GM18498 (cell line): Measurements from ENCODE around the gene HOXD13.

Source experiments
- ATAC-seq: cut with Tn5 transposase; IDR thresholded peaks from one replicate; pipeline ENCODE4 v1.9.1; 2021; ENCODE audit warnings: mild to moderate bottlenecking, moderate library complexity; ENCODE audit not compliant: unreplicated experiment

The HOXD13 gene

DNA sequence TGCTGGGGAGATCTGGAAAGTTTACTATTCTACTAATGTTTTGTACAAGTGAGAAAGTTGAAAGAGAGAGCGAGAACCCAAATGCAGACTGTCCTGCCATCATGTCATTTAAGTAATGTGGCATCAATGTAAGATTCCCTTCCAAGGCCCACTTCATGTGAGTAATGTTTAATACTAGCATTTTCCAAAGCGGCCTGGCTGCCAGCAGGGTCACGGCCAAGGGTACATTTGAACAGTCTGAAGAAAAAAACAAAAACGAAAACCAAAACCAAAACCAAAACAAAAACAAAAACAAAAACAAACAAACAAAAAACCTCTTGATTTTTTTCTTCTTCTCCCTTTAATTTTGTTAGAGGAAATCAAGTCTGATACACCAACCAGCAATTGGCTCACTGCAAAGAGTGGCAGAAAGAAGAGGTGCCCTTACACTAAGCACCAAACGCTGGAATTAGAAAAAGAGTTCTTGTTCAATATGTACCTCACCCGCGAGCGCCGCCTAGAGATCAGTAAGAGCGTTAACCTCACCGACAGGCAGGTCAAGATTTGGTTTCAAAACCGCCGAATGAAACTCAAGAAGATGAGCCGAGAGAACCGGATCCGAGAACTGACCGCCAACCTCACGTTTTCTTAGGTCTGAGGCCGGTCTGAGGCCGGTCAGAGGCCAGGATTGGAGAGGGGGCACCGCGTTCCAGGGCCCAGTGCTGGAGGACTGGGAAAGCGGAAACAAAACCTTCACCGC is 26.2 kb downstream of the HOXD13 start:
- no peak for ATAC-seq

DNA sequence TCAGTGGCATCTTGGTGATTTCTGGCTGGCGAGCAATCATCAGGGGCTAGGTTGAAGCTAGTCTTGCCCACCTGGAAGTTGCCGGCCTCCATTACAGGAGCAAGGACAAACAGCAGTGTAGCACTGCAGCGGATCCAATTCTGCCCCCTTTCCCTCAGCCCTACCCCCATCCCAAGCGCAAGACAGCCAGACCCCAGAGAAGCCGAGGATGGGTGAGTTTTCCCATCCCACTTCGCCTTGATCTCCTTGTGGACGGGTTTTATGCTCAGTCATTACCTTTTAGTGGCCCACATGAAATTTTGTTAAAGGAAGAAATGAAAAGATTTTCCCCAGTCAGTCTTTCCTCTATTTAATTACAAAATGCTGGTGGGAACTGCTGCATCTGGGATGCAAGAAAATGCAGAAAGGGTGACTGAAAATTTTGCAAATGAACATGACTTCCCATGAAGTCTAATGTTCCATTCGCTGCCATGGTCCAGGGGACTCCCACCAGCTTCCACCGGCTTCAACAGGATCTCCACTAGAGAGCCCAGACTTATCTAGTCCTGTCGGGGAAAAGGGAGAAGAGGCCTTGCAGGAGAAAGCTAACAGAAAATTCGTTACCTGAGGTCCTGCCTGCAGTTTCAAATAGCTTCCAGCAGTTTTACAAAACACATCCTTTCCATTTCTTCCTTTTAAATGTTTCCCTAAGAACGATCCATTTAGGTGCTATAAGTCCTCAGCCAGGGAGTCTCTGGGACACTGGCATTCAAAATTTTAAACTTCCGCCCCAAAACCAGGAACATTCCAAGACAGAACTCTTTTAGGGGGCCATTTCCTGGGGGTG is 28.1 kb downstream of the HOXD13 start:
- ATAC-seq: no peak

- ATAC-seq: no peak
Measured at GRCh38 chr2:176121190-176122051, 28.9 kb downstream of the HOXD13 start.

DNA sequence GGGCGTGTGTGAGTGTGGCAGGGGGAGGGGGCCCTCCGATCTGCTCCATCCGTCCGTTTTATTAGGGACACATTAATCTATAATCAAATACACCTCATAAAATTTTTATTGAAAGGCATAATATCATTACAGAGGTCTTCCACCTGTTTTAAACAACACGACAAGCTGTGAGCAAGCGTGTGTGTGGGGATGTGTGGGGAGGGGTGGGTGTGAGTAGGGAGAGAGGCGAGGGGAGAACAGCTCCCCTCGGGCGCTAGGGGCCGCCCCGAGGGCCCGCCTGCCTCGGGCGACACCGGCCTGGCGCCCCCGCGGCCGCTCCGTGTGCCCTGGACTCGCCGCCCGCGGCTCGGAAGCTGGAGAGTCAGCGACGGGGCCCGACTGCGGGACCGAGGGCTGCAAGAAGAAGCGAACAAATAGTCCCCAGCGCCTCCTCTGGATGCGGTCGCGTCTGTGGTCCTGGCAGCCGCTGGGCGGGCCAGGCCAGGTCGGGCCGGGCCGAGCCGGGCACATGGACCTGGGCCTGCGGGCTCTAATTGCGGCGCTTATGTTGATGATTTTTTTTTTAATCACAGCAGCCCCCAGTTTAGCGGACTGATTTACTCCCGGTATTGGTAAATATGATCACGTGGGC is 29.6 kb downstream of the HOXD13 start:
- ATAC-seq: no peak

- no peak for ATAC-seq
Measured at GRCh38 chr2:176122683-176123410, 30.3 kb downstream of the HOXD13 start, which contains the start of gene HOXD9. TSS of gene HOXD9 (plus strand) at chr2:176122719. CDS start at chr2:176122769, 50 bp downstream.

GRCh38 chr2:176123411-176124109 is 31.0 kb downstream of the HOXD13 start:
- no peak for ATAC-seq

- ATAC-seq: no peak
Measured at GRCh38 chr2:176124110-176124946, 31.8 kb downstream of the HOXD13 start.

DNA sequence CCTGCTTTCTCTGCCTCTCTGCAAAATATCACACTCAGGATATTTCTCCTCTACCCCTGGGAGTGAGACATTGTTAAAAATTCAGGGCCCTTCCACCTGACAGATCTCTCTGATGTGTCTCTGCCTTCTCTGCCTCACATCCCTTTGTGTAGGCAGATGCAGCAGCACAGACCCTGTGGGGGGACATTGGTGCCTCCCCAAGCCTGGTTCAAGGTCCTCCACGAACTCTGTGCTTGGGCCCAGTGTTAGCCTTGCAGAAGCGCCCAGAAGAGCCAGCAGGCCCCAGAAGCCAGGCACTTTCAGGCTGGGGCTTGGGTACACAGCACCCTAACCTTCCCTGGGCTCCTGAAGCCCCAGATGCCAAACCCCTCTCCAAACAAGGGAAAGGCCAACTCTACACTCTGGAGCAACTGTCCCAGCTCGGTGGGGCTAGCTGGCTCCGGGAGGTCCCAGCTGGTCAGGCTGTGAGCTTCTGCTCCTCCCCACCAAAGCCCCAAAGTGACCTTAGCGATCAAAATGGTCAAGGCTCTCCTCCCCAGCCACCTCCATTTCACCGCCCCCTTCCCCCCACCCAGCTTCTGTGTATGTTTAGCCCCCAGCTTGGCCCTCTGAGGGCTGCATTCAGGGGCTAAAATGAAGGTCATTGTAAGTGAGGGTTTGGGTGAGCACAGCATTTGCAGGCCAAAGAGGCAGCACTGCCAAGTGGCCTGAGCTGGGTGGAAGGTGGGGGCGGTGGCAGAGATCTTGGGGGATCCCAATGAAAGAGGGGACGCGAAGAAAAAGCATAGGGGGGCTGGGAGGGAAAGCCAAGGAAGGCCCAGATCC is 32.6 kb downstream of the HOXD13 start:
- ATAC-seq: no peak

DNA sequence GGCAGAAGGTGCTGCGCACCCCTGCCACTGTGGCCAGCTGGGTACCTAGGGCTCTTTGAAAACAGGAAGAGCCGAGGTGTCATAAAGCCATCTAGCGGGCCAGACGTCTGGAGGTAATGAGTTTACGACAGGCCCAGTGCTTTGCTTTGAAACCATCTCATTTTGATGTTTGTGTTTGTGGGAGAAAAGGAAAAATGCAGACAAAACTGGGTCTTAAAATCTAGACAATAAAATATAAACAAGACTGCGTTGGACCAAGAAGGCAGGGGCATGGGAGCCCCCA is 33.2 kb downstream of the HOXD13 start:
- ATAC-seq: no peak

GRCh38 chr2:176126929-176127773 is 34.6 kb downstream of the HOXD13 start:
- ATAC-seq: no peak

DNA sequence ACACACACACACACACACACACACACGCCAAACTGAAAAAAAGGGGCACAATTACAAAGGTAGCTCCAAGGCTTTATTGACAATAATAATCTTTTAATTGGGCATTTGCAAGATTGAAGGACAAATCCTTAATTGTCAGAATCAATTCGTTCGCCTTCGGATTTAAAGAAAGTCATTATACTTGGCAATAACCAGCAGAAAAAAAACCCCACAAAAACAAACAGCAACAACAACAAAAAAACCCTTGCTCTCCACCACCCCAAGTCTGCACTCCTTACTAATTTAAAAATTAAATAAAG is 35.2 kb downstream of the HOXD13 start:
- ATAC-seq: no peak

GRCh38 chr2:176128172-176128981 is 35.9 kb downstream of the HOXD13 start:
- no peak for ATAC-seq

- ATAC-seq: no peak
Measured at GRCh38 chr2:176128982-176129796, 36.7 kb downstream of the HOXD13 start, which contains the start of gene HOXD8. TSS of gene HOXD8 (plus strand) at chr2:176129705. CDS start at chr2:176130367, 662 bp downstream.

- no peak for ATAC-seq
Measured at GRCh38 chr2:176129813-176130146, 37.3 kb downstream of the HOXD13 start.

GRCh38 chr2:176130147-176130956 is 37.8 kb downstream of the HOXD13 start:
- ATAC-seq: no peak
